Upper lobe of left lung (tissue), 6 donors: ENCODE measurements around the gene PPP2R2B. TPM values are rescaled to one million over a fixed set of nuclear protein-coding genes. Genes with fewer than 3 reads are reported as not detected.
A peak's percentile ranks its signal among the peaks of the same experiment; 100 is the strongest.

Experiments
- ATAC-seq, 2 donors: fragments of 200-7000 bp; cut with Tn5 transposase; one replicate each; pipeline ENCODE4 v1.9.1; 2022; ENCODE audit warnings: mild to moderate bottlenecking in 2 of 2, moderate library complexity in 2 of 2; ENCODE audit not compliant: low FRiP score in 2 of 2
- DNase-seq, 2 donors: peaks; one replicate each; pipeline ENCODE4 v3.0.0-alpha.2; 2019 to 2020
- H3K27ac ChIP-seq, 4 donors: fragments of 200-600 bp; sonication (generic); one replicate each; pipeline ENCODE4 v1.5.1; 2016 to 2019
- H3K27me3 ChIP-seq, 4 donors: fragments of 200-600 bp; sonication (generic); one replicate each; pipeline ENCODE4 v1.5.1; 2017 to 2019
- H3K36me3 ChIP-seq, 4 donors: fragments of 200-600 bp; sonication (generic); one replicate each; pipeline ENCODE4 v1.5.1; 2016 to 2019
- H3K4me1 ChIP-seq, 4 donors: fragments of 200-600 bp; sonication (generic); one replicate each; pipeline ENCODE4 v1.5.1; 2018 to 2019
- H3K4me3 ChIP-seq, 4 donors: fragments of 200-600 bp; sonication (generic); one replicate each; pipeline ENCODE4 v1.5.1; 2017 to 2019; ENCODE audit warnings: mild to moderate bottlenecking in 2 of 4, moderate library complexity in 1 of 4
- H3K9me3 ChIP-seq, 4 donors: fragments of 200-600 bp; sonication (generic); one replicate each; pipeline ENCODE4 v1.5.1; 2018 to 2019
- EP300 ChIP-seq, 4 donors: sonication (generic); formaldehyde crosslinking; IDR thresholded peaks; one replicate each; pipeline ENCODE4 v1.5.1; 2017; ENCODE audit warnings: antibody characterized with exemption in 4 of 4, control low read depth in 2 of 4
- POLR2A ChIP-seq, 4 donors: fragments of 450-650 bp; IDR thresholded peaks; one replicate each; pipeline ENCODE4 v1.5.1; 2016 to 2017; ENCODE audit warnings: antibody characterized with exemption in 4 of 4, mild to moderate bottlenecking in 2 of 4
- POLR2AphosphoS5 ChIP-seq, 2 donors: sonication (generic); formaldehyde crosslinking; IDR thresholded peaks; one replicate each; pipeline ENCODE4 v1.5.1; 2017; ENCODE audit warnings: antibody characterized with exemption in 2 of 2
- WGBS, 2 donors: methylation state at CpG; one replicate each; pipeline ENCODE4 v1.1.5; 2017 to 2018; 5-methylcytosine and 5-hydroxymethylcytosine counted together
- total RNA-seq, 6 donors: library from RNA; depleted of rRNA in 4 of 6; stranded (reverse); fragments of >200 nt in 4 of 6; gene quantifications; one replicate each; pipeline versions ENCODE4 v1.1.0 to v1.2.1, GENCODE V29; 2016 to 2021
- TF ChIP-seq, protein P1 (sequence below), 6 experiments: fragments of 450-650 bp in 4 of 6; fragments of 200-600 bp in 2 of 6; sonication (generic) in 2 of 6; IDR thresholded peaks; one replicate each; pipeline ENCODE4 v1.5.1; 2016 to 2019; ENCODE audit warnings: antibody characterized with exemption in 6 of 6
- donor health status: DM: no; HTN: no; CAD: no; lungs with moderate emphysema.
- donor health status: DM: no; HTN: yes; CAD: no; lungs with severe emphysema.

The PPP2R2B gene
- total RNA-seq, 6 donors from 2014 or later: 0.49 to 7.4 (median 1.3) TPM

DNA sequence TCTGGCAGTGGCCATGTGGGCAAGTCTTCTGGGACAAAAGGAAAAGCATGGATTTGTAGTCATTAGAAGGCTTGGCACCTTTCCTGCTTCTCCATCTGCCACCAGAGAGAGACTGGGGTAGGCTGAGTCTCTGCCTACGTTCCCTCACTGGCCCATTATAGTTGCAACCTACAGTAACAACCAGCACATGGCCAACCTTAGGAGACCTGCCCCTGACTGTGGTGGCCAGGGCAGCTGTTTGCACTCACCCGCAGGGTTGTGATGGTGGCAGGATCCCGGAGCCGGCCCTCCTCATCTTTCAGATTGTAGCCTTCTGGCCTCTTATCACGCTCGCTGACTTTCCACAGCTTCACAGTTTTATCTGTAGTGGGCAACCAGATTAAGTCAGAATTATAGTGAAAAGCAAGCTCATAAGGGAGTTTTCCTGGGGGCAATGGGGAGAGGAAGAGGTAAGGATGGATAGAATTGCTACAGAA is 187.6 kb downstream of the PPP2R2B start:
- Histone ChIP-seq H3K4me3 (no peak overlapping the region), H3K4me1 (no peaks in the 10 kb centered on the region), H3K9me3 (no peaks in the 10 kb centered on the region), H3K36me3 (no peaks in the 10 kb centered on the region), H3K27me3 (no peaks in the 10 kb centered on the region), H3K27ac (no peak overlapping the region)
- 88 to 89% methylated on average over 6 of the region's 6 CpGs for WGBS, 2 donors
- TF ChIP-seq POLR2A (IDR thresholded peaks at IDR 0.05) (no peak), POLR2AphosphoS5 (IDR thresholded peaks at IDR 0.05) (no peak), EP300 (IDR thresholded peaks at IDR 0.05) (no peak)
- TF ChIP-seq, protein P1, sequence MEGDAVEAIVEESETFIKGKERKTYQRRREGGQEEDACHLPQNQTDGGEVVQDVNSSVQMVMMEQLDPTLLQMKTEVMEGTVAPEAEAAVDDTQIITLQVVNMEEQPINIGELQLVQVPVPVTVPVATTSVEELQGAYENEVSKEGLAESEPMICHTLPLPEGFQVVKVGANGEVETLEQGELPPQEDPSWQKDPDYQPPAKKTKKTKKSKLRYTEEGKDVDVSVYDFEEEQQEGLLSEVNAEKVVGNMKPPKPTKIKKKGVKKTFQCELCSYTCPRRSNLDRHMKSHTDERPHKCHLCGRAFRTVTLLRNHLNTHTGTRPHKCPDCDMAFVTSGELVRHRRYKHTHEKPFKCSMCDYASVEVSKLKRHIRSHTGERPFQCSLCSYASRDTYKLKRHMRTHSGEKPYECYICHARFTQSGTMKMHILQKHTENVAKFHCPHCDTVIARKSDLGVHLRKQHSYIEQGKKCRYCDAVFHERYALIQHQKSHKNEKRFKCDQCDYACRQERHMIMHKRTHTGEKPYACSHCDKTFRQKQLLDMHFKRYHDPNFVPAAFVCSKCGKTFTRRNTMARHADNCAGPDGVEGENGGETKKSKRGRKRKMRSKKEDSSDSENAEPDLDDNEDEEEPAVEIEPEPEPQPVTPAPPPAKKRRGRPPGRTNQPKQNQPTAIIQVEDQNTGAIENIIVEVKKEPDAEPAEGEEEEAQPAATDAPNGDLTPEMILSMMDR (IDR thresholded peaks at IDR 0.05): no peak
- DNase-seq (no peak), ATAC-seq (no peak)

DNA sequence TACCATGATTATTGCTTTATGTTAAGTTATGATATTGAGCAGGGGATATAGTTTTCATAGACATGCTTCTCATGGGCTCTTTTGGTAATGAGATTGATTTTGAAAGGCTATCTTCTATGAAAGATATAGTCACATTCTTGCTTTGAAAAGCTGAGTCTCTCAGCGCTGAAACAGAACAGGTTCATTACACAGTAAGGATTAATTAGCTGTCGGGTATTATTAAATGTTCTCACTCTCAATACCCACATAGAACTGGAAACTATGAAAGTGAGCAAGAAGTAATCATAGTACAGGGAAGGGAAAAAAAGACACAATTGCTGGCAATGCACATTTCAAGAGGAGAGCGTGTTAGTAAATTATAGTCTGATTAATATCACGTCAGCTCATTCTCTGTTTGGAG is 190.9 kb downstream of the PPP2R2B start:
- DNase-seq (no peak), ATAC-seq (no peak)
- 54 to 61% methylated on average over 4 of the region's 4 CpGs for WGBS, 2 donors
- Histone ChIP-seq H3K36me3 (no peaks in the 10 kb centered on the region), H3K27ac (no peak overlapping the region), H3K4me1 (no peaks in the 10 kb centered on the region), H3K27me3 (no peaks in the 10 kb centered on the region), H3K9me3 (no peaks in the 10 kb centered on the region), H3K4me3 (no peak overlapping the region)
- TF ChIP-seq, protein P1 (IDR thresholded peaks at IDR 0.05): no peak
- TF ChIP-seq POLR2AphosphoS5 (IDR thresholded peaks at IDR 0.05) (no peak), POLR2A (IDR thresholded peaks at IDR 0.05) (no peak), EP300 (IDR thresholded peaks at IDR 0.05) (no peak)

DNA sequence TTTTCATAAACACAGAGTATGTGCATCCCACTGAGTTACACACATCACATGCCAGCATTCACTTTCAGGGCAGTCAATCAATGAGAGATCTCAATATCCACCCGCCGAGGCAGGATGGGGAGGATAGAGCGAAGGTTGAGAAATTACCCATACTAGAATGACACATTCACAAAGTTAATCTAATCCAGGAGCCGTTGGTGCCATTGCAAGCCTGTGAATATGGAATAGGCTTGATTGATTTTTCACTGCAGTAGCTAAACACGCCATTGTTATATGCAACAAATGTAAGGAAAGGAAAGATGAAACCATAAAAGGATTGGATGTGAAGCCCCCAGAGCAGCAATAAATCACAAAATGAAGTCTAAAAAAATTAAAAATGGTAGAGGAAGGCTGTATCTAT is 194.7 kb downstream of the PPP2R2B start:
- Histone ChIP-seq H3K9me3 (no peaks in the 10 kb centered on the region), H3K27ac (no peak overlapping the region), H3K4me3 (no peak overlapping the region), H3K27me3 (no peaks in the 10 kb centered on the region), H3K4me1 (no peaks in the 10 kb centered on the region), H3K36me3 (no peaks in the 10 kb centered on the region)
- ATAC-seq (no peak), DNase-seq (no peak)
- 78 to 90% methylated on average over 5 of the region's 5 CpGs for WGBS, 2 donors
- TF ChIP-seq, protein P1 (IDR thresholded peaks at IDR 0.05): no peak
- TF ChIP-seq EP300 (IDR thresholded peaks at IDR 0.05) (no peak), POLR2AphosphoS5 (IDR thresholded peaks at IDR 0.05) (no peak), POLR2A (IDR thresholded peaks at IDR 0.05) (no peak)

DNA sequence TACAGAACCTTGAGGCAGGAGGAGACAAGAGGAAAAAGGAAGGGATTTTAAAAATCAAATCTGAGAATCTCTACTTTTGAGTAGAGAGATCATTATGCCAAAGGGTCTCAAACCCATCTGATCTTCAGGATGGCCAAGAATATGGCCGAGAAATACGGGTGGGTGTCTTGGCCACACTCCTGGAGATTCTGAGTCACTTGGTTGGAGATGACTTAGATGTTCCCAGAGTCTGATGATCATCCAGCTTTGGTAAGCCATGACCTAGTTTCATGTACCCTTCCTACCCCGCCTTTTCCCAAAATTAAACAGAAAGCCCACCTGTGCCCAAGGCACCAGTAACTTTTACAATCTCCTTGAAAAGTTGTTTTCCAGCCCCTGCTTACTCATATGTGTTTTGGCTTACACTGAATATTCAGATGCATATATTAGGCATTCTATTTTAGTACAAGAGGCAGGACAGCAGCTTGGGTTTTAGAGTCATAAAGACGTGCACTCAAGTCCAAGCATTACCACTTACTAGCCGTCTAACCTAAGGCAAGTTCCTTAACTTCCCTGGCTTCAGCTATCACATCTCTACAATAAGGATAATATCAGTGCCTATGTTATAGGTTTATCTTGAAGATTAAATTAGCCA is 195.5 kb downstream of the PPP2R2B start:
- 86 to 95% methylated on average over 5 of the region's 5 CpGs for WGBS, 2 donors
- DNase-seq (no peak), ATAC-seq (peak in 1 of 2 donors; percentile 38)
- no peak overlapping the region for H3K27ac ChIP-seq
- no peaks in the 10 kb centered on the region for H3K36me3 ChIP-seq
- H3K4me1 ChIP-seq: no peaks in the 10 kb centered on the region
- TF ChIP-seq EP300 (IDR thresholded peaks at IDR 0.05) (no peak), POLR2A (IDR thresholded peaks at IDR 0.05) (no peak), POLR2AphosphoS5 (IDR thresholded peaks at IDR 0.05) (no peak)
- TF ChIP-seq, protein P1 (IDR thresholded peaks at IDR 0.05): no peak
- H3K27me3 ChIP-seq: no peaks in the 10 kb centered on the region
- H3K9me3 ChIP-seq: no peaks in the 10 kb centered on the region
- no peak overlapping the region for H3K4me3 ChIP-seq

DNA sequence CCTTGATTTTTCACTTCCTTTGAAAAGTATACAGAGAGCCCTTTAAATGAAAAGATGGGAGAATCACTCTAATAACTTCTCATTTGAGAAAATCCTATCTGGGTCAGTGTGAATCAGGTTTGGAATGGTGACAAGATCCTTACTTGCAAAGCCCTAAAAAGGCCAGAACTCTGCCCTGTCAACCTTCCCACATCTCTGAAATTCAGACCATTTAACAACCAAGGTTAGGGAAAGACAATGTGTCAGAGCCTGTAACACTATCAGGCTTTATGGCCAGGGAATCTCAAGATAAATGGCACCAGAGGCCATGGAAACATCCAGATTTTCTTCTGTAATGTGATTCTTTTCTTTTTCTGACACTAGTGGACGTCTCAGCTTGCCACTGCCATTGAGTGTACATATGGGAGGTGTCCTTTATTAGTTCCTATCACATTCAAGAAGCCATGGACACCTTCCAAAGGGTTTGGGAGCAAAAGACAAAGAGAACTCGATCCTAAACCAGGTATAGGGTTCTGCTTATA is 196.9 kb downstream of the PPP2R2B start:
- 51 to 60% methylated on average over 2 of the region's 2 CpGs for WGBS, 2 donors
- H3K4me3 ChIP-seq: no peak overlapping the region
- H3K36me3 ChIP-seq: no peaks in the 10 kb centered on the region
- ATAC-seq: peak in 1 of 2 donors; percentile 43
- no peak for DNase-seq
- TF ChIP-seq POLR2AphosphoS5 (IDR thresholded peaks at IDR 0.05): no peak
- TF ChIP-seq, protein P1 (IDR thresholded peaks at IDR 0.05): no peak
- no peak for TF ChIP-seq POLR2A (IDR thresholded peaks at IDR 0.05)
- no peak for TF ChIP-seq EP300 (IDR thresholded peaks at IDR 0.05)
- H3K9me3 ChIP-seq: no peaks in the 10 kb centered on the region
- H3K27ac ChIP-seq: no peak overlapping the region
- no peaks in the 10 kb centered on the region for H3K27me3 ChIP-seq
- no peaks in the 10 kb centered on the region for H3K4me1 ChIP-seq
